GM18498 (cell line): Measurements from ENCODE around the gene POLA1.

Source experiments
- ATAC-seq: cut with Tn5 transposase; IDR thresholded peaks from one replicate; pipeline ENCODE4 v1.9.1; 2021; ENCODE audit warnings: mild to moderate bottlenecking, moderate library complexity; ENCODE audit not compliant: unreplicated experiment

Gene POLA1

GRCh38 chrX:25005034-25005381, 311.3 kb downstream of the POLA1 start:
- ATAC-seq = no peak

GRCh38 chrX:25005382-25006185, 311.9 kb downstream of the POLA1 start:
- no peak for ATAC-seq

- no peak for ATAC-seq
These were observed 312.9 kb downstream of the POLA1 start for GRCh38 chrX:25006586-25007058.

- ATAC-seq = no peak
These were observed 313.6 kb downstream of the POLA1 start for GRCh38 chrX:25007059-25008053.

GRCh38 chrX:25009407-25009806, 315.7 kb downstream of the POLA1 start:
- ATAC-seq = no peak

GRCh38 chrX:25010784-25011588, 317.3 kb downstream of the POLA1 start:
- ATAC-seq = no peak

- no peak for ATAC-seq
These were observed 318.1 kb downstream of the POLA1 start for GRCh38 chrX:25011589-25012432.

GRCh38 chrX:25012433-25012735, 318.7 kb downstream of the POLA1 start:
- ATAC-seq = no peak

GRCh38 chrX:25012793-25013631, 319.3 kb downstream of the POLA1 start:
- ATAC-seq = peak; percentile 37

- ATAC-seq = peak; percentile 43
These were observed 320.1 kb downstream of the POLA1 start for GRCh38 chrX:25013632-25014365.

GRCh38 chrX:25014366-25014838, 320.7 kb downstream of the POLA1 start:
- no peak for ATAC-seq

GRCh38 chrX:25015486-25016360, 322.0 kb downstream of the POLA1 start, which contains the start of gene ARX:
ARX (minus strand) TSS chrX:25015965; CDS start chrX:25015737, 228 bp downstream.
- ATAC-seq = peak; percentile 50

- no peak for ATAC-seq
These were observed 322.6 kb downstream of the POLA1 start for GRCh38 chrX:25016361-25016671.

- ATAC-seq = no peak
These were observed 323.4 kb downstream of the POLA1 start for GRCh38 chrX:25016938-25017598.

GRCh38 chrX:25017667-25018247, 324.0 kb downstream of the POLA1 start:
- ATAC-seq = no peak

- ATAC-seq = no peak
These were observed 325.0 kb downstream of the POLA1 start for GRCh38 chrX:25018682-25019081.
